Astrocyte (in vitro differentiated cells and primary cell): ENCODE measurements around the gene MED12L. TPM values are rescaled to one million over a fixed set of nuclear protein-coding genes. Genes with fewer than 3 reads are reported as not detected.

Experiments
- DNase-seq: peaks from one replicate; pipeline ENCODE4 v3.0.0-alpha.2; 2010; ENCODE audit warnings: low read depth
- FAIRE-seq: peaks from 2 replicates; lab custom pipeline; 2011; peaks lifted over from hg19 to GRCh38; lab: Jason Lieb, UNC
- H2AFZ ChIP-seq: 2 replicates; pipeline ENCODE4 v1.6.0; 2012; ENCODE audit warnings: low read depth, low read length, inconsistent platforms
- H3K27ac ChIP-seq: 2 replicates; pipeline ENCODE4 v1.5.1; 2011; ENCODE audit warnings: low read depth, low read length, inconsistent platforms
- H3K27me3 ChIP-seq: 2 replicates; pipeline ENCODE4 v1.6.0; 2011; ENCODE audit warnings: low read length, inconsistent platforms; ENCODE audit not compliant: insufficient read depth
- H3K36me3 ChIP-seq: 2 replicates; pipeline ENCODE4 v1.5.1; 2011; ENCODE audit warnings: low read length, inconsistent platforms; ENCODE audit not compliant: insufficient read depth
- H3K4me1 ChIP-seq: 2 replicates; pipeline ENCODE4 v1.5.1; 2011; ENCODE audit warnings: low read length, inconsistent platforms; ENCODE audit not compliant: insufficient read depth
- H3K4me2 ChIP-seq: 2 replicates; pipeline ENCODE4 v1.6.0; 2012; ENCODE audit warnings: low read length, inconsistent platforms
- H3K4me3 ChIP-seq: 2 replicates; pipeline ENCODE4 v1.5.1; 2011; ENCODE audit warnings: low read depth, mild to moderate bottlenecking, low read length, inconsistent platforms; ENCODE audit not compliant: insufficient read depth
- H3K79me2 ChIP-seq: 2 replicates; pipeline ENCODE4 v1.6.0; 2012; ENCODE audit warnings: mild to moderate bottlenecking, low read length, inconsistent platforms; ENCODE audit not compliant: insufficient read depth
- H3K9ac ChIP-seq: 2 replicates; pipeline ENCODE4 v1.6.0; 2012; ENCODE audit warnings: mild to moderate bottlenecking, low read length, inconsistent platforms
- H3K9me3 ChIP-seq: 2 replicates; pipeline ENCODE4 v1.5.1; 2012; ENCODE audit warnings: low read depth, mild to moderate bottlenecking, low read length, inconsistent platforms; ENCODE audit not compliant: insufficient read depth
- H4K20me1 ChIP-seq: 2 replicates; pipeline ENCODE4 v1.6.0; 2012; ENCODE audit warnings: low read length, inconsistent platforms; ENCODE audit not compliant: insufficient read depth
- H3K27ac Mint-ChIP-seq: one replicate; pipeline ENCODE4 v1.8.0; 2021; ENCODE audit warnings: mild to moderate bottlenecking, mixed read lengths; ENCODE audit not compliant: unreplicated experiment
- H3K27me3 Mint-ChIP-seq: one replicate; pipeline ENCODE4 v1.8.0; 2021; ENCODE audit warnings: low read depth, mixed read lengths; ENCODE audit not compliant: unreplicated experiment
- H3K36me3 Mint-ChIP-seq: one replicate; pipeline ENCODE4 v1.8.0; 2021; ENCODE audit warnings: low read depth, mixed read lengths; ENCODE audit not compliant: unreplicated experiment
- H3K4me1 Mint-ChIP-seq: one replicate; pipeline ENCODE4 v1.8.0; 2021; ENCODE audit warnings: low read depth, mixed read lengths; ENCODE audit not compliant: unreplicated experiment
- H3K4me3 Mint-ChIP-seq: one replicate; pipeline ENCODE4 v1.8.0; 2021; ENCODE audit warnings: mild to moderate bottlenecking, moderate library complexity, mixed read lengths; ENCODE audit not compliant: unreplicated experiment
- H3K9me3 Mint-ChIP-seq: one replicate; pipeline ENCODE4 v1.8.0; 2021; ENCODE audit warnings: mild to moderate bottlenecking, mixed read lengths; ENCODE audit not compliant: unreplicated experiment
- EZH2 ChIP-seq: IDR thresholded peaks from 2 replicates; pipeline ENCODE4 v1.6.1; 2012; ENCODE audit warnings: mild to moderate bottlenecking, low read length, inconsistent platforms; ENCODE audit not compliant: insufficient read depth
- total RNA-seq: library from RNA; stranded (reverse); gene quantifications from 2 replicates; pipeline ENCODE4 v1.2.1, GENCODE V29; 2021
- TF ChIP-seq, protein P1 (sequence below): IDR thresholded peaks from 2 replicates; pipeline ENCODE4 v1.5.1; 2011; ENCODE audit warnings: low read depth, mild to moderate bottlenecking, inconsistent platforms, low read length, moderate library complexity; ENCODE audit not compliant: insufficient read depth

The MED12L gene
- total RNA-seq, 1 donor from 2014 or later, result 8.2 TPM

DNA sequence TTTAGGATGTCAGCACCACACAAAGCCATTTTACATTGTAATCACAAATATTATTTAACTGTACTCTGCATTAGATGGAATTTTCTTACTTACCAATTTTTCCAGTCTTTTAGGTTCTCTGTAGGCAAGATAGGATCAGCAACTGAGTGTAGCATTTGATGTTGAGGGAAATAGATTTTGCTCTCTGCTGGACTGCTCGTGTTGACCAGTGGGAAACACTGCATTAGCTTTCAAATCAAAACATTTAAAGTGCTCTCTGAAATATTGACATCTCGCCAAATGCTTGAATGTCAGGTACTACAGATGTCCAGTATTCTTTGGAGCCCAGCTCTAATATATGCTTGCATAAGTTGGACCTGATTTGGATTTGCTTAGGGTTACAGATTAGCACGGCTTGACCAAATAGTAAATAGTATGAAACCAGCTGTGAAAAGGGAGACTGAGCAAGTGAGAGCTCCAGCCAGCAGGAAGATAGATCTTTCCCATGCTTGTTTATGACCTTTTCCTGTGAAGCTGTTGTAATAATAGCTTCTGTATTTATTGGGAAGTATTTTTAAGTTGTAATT is 163.4 kb downstream of the MED12L start:
- Histone ChIP-seq H3K36me3 (no peaks in the 10 kb centered on the region), H3K27ac (no peak overlapping the region), H3K27me3 (no peaks in the 10 kb centered on the region), H3K4me1 (no peaks in the 10 kb centered on the region), H3K4me2 (no peak overlapping the region), H3K4me3 (no peak overlapping the region), H3K79me2 (no peaks in the 10 kb centered on the region), H3K9ac (no peak overlapping the region), H2AFZ (no peak overlapping the region), H3K9me3 (no peaks in the 10 kb centered on the region), H4K20me1 (no peaks in the 10 kb centered on the region)
- Mint-ChIP-seq H3K4me1 (no peaks in the 10 kb centered on the region), H3K9me3 (peaks cover 2% of the 10 kb centered on the region), H3K36me3 (no peaks in the 10 kb centered on the region), H3K27ac (no peak overlapping the region), H3K4me3 (no peak overlapping the region), H3K27me3 (no peaks in the 10 kb centered on the region)
- DNase-seq (no peak), FAIRE-seq (no peak)
- TF ChIP-seq, protein P1, sequence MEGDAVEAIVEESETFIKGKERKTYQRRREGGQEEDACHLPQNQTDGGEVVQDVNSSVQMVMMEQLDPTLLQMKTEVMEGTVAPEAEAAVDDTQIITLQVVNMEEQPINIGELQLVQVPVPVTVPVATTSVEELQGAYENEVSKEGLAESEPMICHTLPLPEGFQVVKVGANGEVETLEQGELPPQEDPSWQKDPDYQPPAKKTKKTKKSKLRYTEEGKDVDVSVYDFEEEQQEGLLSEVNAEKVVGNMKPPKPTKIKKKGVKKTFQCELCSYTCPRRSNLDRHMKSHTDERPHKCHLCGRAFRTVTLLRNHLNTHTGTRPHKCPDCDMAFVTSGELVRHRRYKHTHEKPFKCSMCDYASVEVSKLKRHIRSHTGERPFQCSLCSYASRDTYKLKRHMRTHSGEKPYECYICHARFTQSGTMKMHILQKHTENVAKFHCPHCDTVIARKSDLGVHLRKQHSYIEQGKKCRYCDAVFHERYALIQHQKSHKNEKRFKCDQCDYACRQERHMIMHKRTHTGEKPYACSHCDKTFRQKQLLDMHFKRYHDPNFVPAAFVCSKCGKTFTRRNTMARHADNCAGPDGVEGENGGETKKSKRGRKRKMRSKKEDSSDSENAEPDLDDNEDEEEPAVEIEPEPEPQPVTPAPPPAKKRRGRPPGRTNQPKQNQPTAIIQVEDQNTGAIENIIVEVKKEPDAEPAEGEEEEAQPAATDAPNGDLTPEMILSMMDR, result no peak
- no peak for TF ChIP-seq EZH2

DNA sequence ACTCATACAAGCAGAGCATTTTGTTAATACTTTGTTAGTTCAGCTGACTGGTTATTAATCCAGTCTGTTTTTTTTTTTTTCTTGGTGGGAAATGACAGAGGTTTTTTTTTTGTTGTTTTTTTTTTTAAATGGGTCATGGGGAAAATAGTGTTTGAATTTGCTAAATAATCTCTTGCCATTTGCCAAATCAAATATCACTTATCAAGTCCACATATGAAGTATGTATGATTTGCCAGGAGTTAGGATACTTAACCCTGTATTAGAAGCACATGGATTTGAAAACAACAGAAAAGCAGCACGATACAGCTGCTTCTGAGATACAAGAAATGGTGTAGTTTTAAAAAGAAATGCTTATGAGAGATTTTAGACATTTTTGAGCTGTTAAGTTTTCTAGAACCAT is 171.3 kb downstream of the MED12L start:
- Histone ChIP-seq H3K36me3 (no peaks in the 10 kb centered on the region), H3K9ac (no peak overlapping the region), H3K27me3 (no peaks in the 10 kb centered on the region), H3K4me2 (no peak overlapping the region), H3K27ac (no peak overlapping the region), H2AFZ (no peak overlapping the region), H3K9me3 (no peaks in the 10 kb centered on the region), H4K20me1 (no peaks in the 10 kb centered on the region), H3K4me1 (no peaks in the 10 kb centered on the region), H3K4me3 (no peak overlapping the region), H3K79me2 (no peaks in the 10 kb centered on the region)
- FAIRE-seq, result no peak
- no peaks in the 10 kb centered on the region for H3K9me3 Mint-ChIP-seq
- H3K27ac Mint-ChIP-seq, result no peak overlapping the region
- TF ChIP-seq, protein P1, result no peak
- TF ChIP-seq EZH2, result no peak
- peaks cover 3% of the 10 kb centered on the region for H3K4me1 Mint-ChIP-seq
- no peak overlapping the region for H3K4me3 Mint-ChIP-seq
- peaks cover 1% of the 10 kb centered on the region for H3K36me3 Mint-ChIP-seq
- DNase-seq, result no peak
- no peaks in the 10 kb centered on the region for H3K27me3 Mint-ChIP-seq

DNA sequence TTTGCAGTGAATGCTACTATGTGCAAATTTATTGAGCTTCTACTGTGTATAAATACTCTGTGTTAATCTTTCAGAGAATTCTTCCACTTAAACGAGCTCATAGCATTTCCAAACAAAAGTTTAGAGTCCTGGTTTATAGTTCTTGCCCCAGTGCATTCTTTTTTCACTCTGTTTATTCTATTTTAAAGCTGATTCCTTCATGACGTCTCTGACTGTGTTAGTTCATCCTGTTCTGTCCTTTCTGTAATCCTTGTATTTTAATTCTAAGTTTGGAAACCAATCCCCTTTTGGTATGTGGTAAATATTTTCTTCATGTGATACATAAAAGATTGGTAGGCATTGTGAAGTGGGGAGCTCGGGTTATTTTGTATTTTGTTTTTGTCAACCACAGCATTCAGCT is 174.2 kb downstream of the MED12L start:
- Histone ChIP-seq H3K4me3 (no peak overlapping the region), H3K36me3 (no peaks in the 10 kb centered on the region), H3K9me3 (no peaks in the 10 kb centered on the region), H3K9ac (no peak overlapping the region), H3K4me1 (no peaks in the 10 kb centered on the region), H3K79me2 (no peaks in the 10 kb centered on the region), H3K27me3 (no peaks in the 10 kb centered on the region), H3K27ac (no peak overlapping the region), H4K20me1 (no peaks in the 10 kb centered on the region), H3K4me2 (no peak overlapping the region), H2AFZ (no peak overlapping the region)
- Mint-ChIP-seq H3K4me1 (peaks cover 3% of the 10 kb centered on the region), H3K4me3 (no peak overlapping the region), H3K9me3 (no peaks in the 10 kb centered on the region), H3K27ac (no peak overlapping the region), H3K36me3 (peaks cover 1% of the 10 kb centered on the region), H3K27me3 (no peaks in the 10 kb centered on the region)
- no peak for FAIRE-seq
- TF ChIP-seq EZH2, result no peak
- DNase-seq, result no peak
